ENCODE data around the gene PIP5K1B. TPM values are rescaled to one million over a fixed set of nuclear protein-coding genes. Genes with fewer than 3 reads are reported as not detected.
A peak's percentile ranks its signal among the peaks of the same experiment; 100 is the strongest.

Gene PIP5K1B
- total and polyA plus RNA-seq, 2 experiments from 2014 or later = 3.7 to 10.2 TPM

DNA sequence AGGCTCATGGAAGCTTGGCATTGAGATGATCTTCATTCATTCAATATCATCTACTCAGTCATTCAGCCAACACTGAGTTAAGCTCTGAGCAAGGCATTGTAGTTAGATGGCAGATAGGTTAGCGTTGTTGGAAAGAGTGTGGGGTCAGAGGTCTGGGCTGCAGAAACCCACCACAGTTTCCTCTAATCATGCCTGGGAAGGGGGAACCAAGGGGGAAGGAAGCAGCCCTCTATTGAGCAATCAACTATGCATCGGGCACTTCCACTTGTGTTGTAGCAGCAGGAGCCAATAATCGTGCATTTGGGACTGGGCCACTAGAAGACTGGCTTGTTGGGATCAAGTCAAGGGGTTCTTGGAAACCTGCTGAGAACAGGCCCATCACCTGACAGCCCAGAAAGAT is 139.1 kb downstream of the PIP5K1B start:
- no peak for DNase-seq (ENCODE audit: low spot score)
- Histone ChIP-seq H3K27ac (no peak overlapping the region), H3K27me3 (no peaks in the 10 kb centered on the region), H3K9me3 (ENCODE audit: low read depth) (no peaks in the 10 kb centered on the region), H3K36me3 (replicated peaks; ENCODE audit: insufficient read depth, low read depth) (no peaks in the 10 kb centered on the region), H3K9me2 (replicated peaks; ENCODE audit: insufficient read depth) (no peaks in the 10 kb centered on the region), H3K79me2 (no peaks in the 10 kb centered on the region), H3K4me3 (no peak overlapping the region), H4K20me1 (ENCODE audit: insufficient read depth, poor library complexity, severe bottlenecking) (no peaks in the 10 kb centered on the region), H3K4me2 (no peak overlapping the region), H2AFZ (no peak overlapping the region), H3K4me1 (ENCODE audit: insufficient read depth) (no peaks in the 10 kb centered on the region)
- TF ChIP-seq, protein P1, sequence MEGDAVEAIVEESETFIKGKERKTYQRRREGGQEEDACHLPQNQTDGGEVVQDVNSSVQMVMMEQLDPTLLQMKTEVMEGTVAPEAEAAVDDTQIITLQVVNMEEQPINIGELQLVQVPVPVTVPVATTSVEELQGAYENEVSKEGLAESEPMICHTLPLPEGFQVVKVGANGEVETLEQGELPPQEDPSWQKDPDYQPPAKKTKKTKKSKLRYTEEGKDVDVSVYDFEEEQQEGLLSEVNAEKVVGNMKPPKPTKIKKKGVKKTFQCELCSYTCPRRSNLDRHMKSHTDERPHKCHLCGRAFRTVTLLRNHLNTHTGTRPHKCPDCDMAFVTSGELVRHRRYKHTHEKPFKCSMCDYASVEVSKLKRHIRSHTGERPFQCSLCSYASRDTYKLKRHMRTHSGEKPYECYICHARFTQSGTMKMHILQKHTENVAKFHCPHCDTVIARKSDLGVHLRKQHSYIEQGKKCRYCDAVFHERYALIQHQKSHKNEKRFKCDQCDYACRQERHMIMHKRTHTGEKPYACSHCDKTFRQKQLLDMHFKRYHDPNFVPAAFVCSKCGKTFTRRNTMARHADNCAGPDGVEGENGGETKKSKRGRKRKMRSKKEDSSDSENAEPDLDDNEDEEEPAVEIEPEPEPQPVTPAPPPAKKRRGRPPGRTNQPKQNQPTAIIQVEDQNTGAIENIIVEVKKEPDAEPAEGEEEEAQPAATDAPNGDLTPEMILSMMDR (IDR thresholded peaks at IDR 0.05; ENCODE audit: poor library complexity) = no peak
- TF ChIP-seq EZH2 (IDR thresholded peaks at IDR 0.05; ENCODE audit: borderline replicate concordance) (no peak), EZH2phosphoT487 (IDR thresholded peaks at IDR 0.05; ENCODE audit: low read depth, severe bottlenecking, unreplicated experiment) (no peak)
- WGBS (ENCODE audit: low lambda C conversion rate, missing lambda C conversion rate) = 94% methylated on average over 3 of the region's 3 CpGs

DNA sequence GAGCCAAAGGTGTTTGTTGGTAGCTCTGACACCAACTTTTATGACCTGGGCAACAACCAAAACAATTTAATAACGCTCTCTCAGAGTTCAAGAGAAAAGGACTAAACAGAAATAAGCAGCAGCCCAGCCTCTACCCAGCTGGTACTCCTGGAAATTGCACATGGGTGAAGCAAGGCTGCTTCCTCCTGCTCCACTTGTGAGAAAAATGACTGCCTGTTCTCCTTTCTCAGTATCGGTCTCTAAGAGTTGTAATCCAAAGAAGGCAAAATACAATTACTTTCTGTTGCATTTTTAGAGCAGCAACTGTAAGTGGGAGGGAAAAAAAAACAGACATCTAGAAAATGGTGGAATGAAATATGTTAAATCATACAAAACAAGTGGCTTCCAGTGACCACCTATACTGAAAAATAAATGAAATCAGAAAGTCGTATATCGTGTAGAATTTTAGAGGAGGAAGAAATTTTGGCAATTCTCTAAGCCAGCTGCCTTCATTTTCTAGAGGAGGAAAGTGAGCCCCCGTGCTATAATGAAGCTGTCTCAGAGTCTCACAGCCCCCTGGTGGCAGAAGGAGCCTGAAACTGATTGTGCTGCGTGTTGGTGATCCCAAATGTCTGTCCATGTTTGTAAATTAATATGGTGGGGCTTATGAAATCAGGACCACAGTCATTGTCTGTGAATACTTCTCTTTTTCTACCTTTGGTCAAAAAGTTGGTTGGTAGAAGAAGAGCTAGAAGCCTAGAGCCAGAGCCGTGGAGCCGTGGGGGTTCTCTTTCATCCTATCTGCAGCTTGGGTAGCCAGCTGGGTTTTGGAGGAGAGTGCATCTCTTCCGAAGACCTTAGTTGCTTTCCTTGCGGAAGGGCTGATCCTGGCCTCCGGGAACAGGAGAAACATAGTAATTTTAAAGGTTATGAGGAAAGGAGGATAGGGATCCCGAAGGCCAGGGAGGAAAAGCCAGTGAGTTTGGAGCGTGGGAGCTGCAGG is 139.9 kb downstream of the PIP5K1B start:
- Histone ChIP-seq H3K36me3 (replicated peaks; ENCODE audit: insufficient read depth, low read depth) (no peaks in the 10 kb centered on the region), H2AFZ (no peak overlapping the region)
- TF ChIP-seq, protein P1 (IDR thresholded peaks at IDR 0.05; ENCODE audit: poor library complexity) = peak; percentile 60
- TF ChIP-seq EZH2phosphoT487 (IDR thresholded peaks at IDR 0.05; ENCODE audit: low read depth, severe bottlenecking, unreplicated experiment) (no peak), EZH2 (IDR thresholded peaks at IDR 0.05; ENCODE audit: borderline replicate concordance) (no peak)

DNA sequence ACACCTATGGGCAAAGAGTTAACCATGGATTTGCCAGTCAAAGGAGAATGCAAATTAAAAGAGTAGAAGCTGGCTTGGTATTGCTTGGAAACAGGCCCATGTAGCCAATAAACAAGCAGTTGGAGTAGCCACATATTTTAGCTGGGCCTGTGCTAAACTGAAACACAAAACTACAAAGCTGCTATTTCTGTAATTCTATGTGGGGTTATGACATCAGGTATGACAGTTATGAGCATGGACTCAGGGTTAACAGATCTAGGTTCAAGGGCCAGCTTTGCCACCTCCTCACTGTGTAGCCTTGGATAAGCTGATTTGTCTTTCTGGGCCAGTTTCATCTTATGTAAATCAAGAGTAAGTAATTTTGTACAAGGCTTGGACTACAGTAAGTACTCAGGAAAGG is 142.7 kb downstream of the PIP5K1B start:
- no peak overlapping the region for H3K4me3 ChIP-seq
- no peaks in the 10 kb centered on the region for H3K79me2 ChIP-seq
- H3K27ac ChIP-seq = no peak overlapping the region
- H3K4me1 ChIP-seq (ENCODE audit: insufficient read depth) = no peaks in the 10 kb centered on the region
- no peaks in the 10 kb centered on the region for H4K20me1 ChIP-seq (ENCODE audit: insufficient read depth, poor library complexity, severe bottlenecking)
- H3K27me3 ChIP-seq = no peaks in the 10 kb centered on the region
- H3K9me3 ChIP-seq (ENCODE audit: low read depth) = no peaks in the 10 kb centered on the region
- TF ChIP-seq EZH2phosphoT487 (IDR thresholded peaks at IDR 0.05; ENCODE audit: low read depth, severe bottlenecking, unreplicated experiment) (no peak), EZH2 (IDR thresholded peaks at IDR 0.05; ENCODE audit: borderline replicate concordance) (no peak)
- TF ChIP-seq, protein P1 (IDR thresholded peaks at IDR 0.05; ENCODE audit: poor library complexity) = no peak
- DNase-seq (ENCODE audit: low spot score) = no peak
- H3K9me2 ChIP-seq (replicated peaks; ENCODE audit: insufficient read depth) = no peaks in the 10 kb centered on the region
- H3K4me2 ChIP-seq = no peak overlapping the region
- H2AFZ ChIP-seq = no peak overlapping the region
- no peaks in the 10 kb centered on the region for H3K36me3 ChIP-seq (replicated peaks; ENCODE audit: insufficient read depth, low read depth)

More for the DNA sequence above, 139.9 kb downstream of the PIP5K1B start:
- DNase-seq (ENCODE audit: low spot score) = peak; percentile 57
- Histone ChIP-seq H3K27me3 (no peaks in the 10 kb centered on the region), H3K27ac (no peak overlapping the region), H3K4me3 (no peak overlapping the region), H3K9me3 (ENCODE audit: low read depth) (no peaks in the 10 kb centered on the region), H3K4me2 (no peak overlapping the region), H3K4me1 (ENCODE audit: insufficient read depth) (no peaks in the 10 kb centered on the region), H3K79me2 (no peaks in the 10 kb centered on the region), H3K9me2 (replicated peaks; ENCODE audit: insufficient read depth) (no peaks in the 10 kb centered on the region), H4K20me1 (ENCODE audit: insufficient read depth, poor library complexity, severe bottlenecking) (no peaks in the 10 kb centered on the region)
- WGBS (ENCODE audit: low lambda C conversion rate, missing lambda C conversion rate) = 64% methylated on average over 13 of the region's 13 CpGs

Measured in hepatocyte (in vitro differentiated cells).